ENCODE data around the gene ZPBP.

Gene ZPBP

DNA sequence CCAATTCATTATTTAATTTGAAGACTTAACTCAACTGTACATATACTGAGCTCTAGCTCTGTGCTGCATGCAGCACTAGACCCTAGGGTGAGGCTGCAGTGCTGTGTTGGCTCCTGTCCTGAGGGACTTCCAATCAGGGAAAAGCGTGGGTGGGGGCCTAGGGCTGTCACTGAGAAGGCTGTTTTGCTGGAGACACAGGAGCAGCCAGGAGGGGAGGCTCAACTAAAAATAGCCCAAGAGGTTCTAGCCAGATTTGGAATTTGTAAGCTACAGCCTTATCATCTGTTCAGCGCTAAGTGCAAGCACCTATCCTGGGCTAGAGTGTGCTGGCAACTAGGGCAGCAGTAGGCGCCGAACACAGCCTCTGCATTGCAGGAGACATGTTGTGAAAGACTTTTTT is 198.5 kb downstream of the ZPBP start:
- no peak overlapping the region for H3K4me2 ChIP-seq (ENCODE audit: insufficient read depth, low read length)
- ATAC-seq (ENCODE audit: insufficient read depth, low read depth) (no peak; the same call in 2 of the 3 replicates), DNase-seq (no peak)
- H3K36me3 ChIP-seq (ENCODE audit: insufficient read depth, low read length) = no peaks in the 10 kb centered on the region
- no peaks in the 10 kb centered on the region for H3K27me3 ChIP-seq (ENCODE audit: insufficient read depth, low read length, poor library complexity)
- H3K4me1 ChIP-seq (ENCODE audit: insufficient read depth, low read length) = no peaks in the 10 kb centered on the region
- no peak overlapping the region for H3K27ac ChIP-seq (ENCODE audit: low read length)
- H2AFZ ChIP-seq (ENCODE audit: low read depth, low read length) = no peak overlapping the region
- H3K9ac ChIP-seq (ENCODE audit: low read depth, low read length) = no peak overlapping the region
- H3K9me3 ChIP-seq (ENCODE audit: insufficient read depth, low read length, severe bottlenecking) = no peaks in the 10 kb centered on the region
- no peak for TF ChIP-seq EZH2 (IDR thresholded peaks at IDR 0.05; ENCODE audit: borderline replicate concordance, low read depth, low read length, severe bottlenecking)
- TF ChIP-seq, protein P1, sequence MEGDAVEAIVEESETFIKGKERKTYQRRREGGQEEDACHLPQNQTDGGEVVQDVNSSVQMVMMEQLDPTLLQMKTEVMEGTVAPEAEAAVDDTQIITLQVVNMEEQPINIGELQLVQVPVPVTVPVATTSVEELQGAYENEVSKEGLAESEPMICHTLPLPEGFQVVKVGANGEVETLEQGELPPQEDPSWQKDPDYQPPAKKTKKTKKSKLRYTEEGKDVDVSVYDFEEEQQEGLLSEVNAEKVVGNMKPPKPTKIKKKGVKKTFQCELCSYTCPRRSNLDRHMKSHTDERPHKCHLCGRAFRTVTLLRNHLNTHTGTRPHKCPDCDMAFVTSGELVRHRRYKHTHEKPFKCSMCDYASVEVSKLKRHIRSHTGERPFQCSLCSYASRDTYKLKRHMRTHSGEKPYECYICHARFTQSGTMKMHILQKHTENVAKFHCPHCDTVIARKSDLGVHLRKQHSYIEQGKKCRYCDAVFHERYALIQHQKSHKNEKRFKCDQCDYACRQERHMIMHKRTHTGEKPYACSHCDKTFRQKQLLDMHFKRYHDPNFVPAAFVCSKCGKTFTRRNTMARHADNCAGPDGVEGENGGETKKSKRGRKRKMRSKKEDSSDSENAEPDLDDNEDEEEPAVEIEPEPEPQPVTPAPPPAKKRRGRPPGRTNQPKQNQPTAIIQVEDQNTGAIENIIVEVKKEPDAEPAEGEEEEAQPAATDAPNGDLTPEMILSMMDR (IDR thresholded peaks at IDR 0.05; ENCODE audit: borderline replicate concordance, extremely low read depth, low read length, poor library complexity, severe bottlenecking) = no peak
- H4K20me1 ChIP-seq (ENCODE audit: insufficient read depth, low read length) = no peaks in the 10 kb centered on the region
- H3K79me2 ChIP-seq (ENCODE audit: insufficient read depth, low read length) = no peaks in the 10 kb centered on the region
- H3K4me3 ChIP-seq (ENCODE audit: low read depth in 1 of 2, low read length in 2 of 2) = no peak overlapping the region

DNA sequence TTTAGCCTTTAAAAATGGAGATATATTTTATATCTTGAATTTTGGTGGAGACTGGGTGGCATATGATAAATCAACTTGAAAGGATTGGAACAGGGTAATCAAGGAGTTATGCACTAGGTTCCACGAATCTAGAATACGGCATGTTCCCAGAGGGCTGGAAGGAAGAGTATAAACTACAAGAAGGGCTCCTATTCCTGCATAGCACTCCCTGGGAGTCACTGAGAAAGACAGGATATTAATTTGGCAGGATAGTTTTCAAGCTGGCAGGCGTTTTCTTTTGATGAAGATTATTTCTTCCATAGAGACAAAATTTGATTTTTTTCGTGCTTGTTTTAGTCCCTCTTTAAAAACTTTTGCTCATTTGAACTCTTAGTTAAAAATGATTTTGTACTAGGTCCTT is 199.9 kb downstream of the ZPBP start:
- ATAC-seq (ENCODE audit: insufficient read depth, low read depth) (no peak), DNase-seq (no peak)
- Histone ChIP-seq H3K4me1 (ENCODE audit: insufficient read depth, low read length) (no peaks in the 10 kb centered on the region), H3K36me3 (ENCODE audit: insufficient read depth, low read length) (no peaks in the 10 kb centered on the region), H3K27ac (ENCODE audit: low read length) (no peak overlapping the region), H3K4me2 (ENCODE audit: insufficient read depth, low read length) (no peak overlapping the region), H3K9ac (ENCODE audit: low read depth, low read length) (no peak overlapping the region), H4K20me1 (ENCODE audit: insufficient read depth, low read length) (no peaks in the 10 kb centered on the region), H3K79me2 (ENCODE audit: insufficient read depth, low read length) (no peaks in the 10 kb centered on the region), H2AFZ (ENCODE audit: low read depth, low read length) (no peak overlapping the region), H3K9me3 (ENCODE audit: insufficient read depth, low read length, severe bottlenecking) (no peaks in the 10 kb centered on the region), H3K27me3 (ENCODE audit: insufficient read depth, low read length, poor library complexity) (no peaks in the 10 kb centered on the region), H3K4me3 (ENCODE audit: low read depth in 1 of 2, low read length in 2 of 2) (no peak overlapping the region)
- TF ChIP-seq, protein P1 (IDR thresholded peaks at IDR 0.05; ENCODE audit: borderline replicate concordance, extremely low read depth, low read length, poor library complexity, severe bottlenecking) = no peak
- TF ChIP-seq EZH2 (IDR thresholded peaks at IDR 0.05; ENCODE audit: borderline replicate concordance, low read depth, low read length, severe bottlenecking) = no peak

DNA sequence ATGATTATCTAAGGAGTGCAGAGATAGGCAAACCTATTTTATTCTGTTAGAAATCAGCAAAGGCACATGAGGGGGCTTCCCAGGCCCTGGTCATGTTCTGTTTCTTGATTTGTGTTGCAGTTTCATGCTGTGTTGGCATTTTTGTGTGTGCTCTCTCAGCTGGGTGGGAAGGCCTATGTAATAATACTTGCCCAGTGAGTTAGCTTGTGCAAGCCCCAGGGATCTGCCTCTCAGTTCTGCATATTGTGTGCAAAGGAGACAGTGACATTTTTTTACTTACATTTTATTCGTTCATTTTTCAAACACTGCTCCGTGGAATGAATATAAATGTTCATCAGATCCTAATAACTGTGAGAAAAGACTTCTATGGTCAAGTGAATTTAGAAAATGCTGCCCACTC is 200.6 kb downstream of the ZPBP start:
- no peak for ATAC-seq (ENCODE audit: insufficient read depth, low read depth)

More for the DNA sequence above, 200.6 kb downstream of the ZPBP start:
- H3K27me3 ChIP-seq (ENCODE audit: insufficient read depth, low read length, poor library complexity) = no peaks in the 10 kb centered on the region
- H3K36me3 ChIP-seq (ENCODE audit: insufficient read depth, low read length) = no peaks in the 10 kb centered on the region
- no peak overlapping the region for H2AFZ ChIP-seq (ENCODE audit: low read depth, low read length)
- no peak overlapping the region for H3K4me3 ChIP-seq (ENCODE audit: low read depth in 1 of 2, low read length in 2 of 2)
- no peaks in the 10 kb centered on the region for H3K4me1 ChIP-seq (ENCODE audit: insufficient read depth, low read length)
- H3K4me2 ChIP-seq (ENCODE audit: insufficient read depth, low read length) = no peak overlapping the region
- H3K79me2 ChIP-seq (ENCODE audit: insufficient read depth, low read length) = no peaks in the 10 kb centered on the region
- no peak overlapping the region for H3K27ac ChIP-seq (ENCODE audit: low read length)
- H3K9me3 ChIP-seq (ENCODE audit: insufficient read depth, low read length, severe bottlenecking) = no peaks in the 10 kb centered on the region
- H3K9ac ChIP-seq (ENCODE audit: low read depth, low read length) = no peak overlapping the region
- no peak for DNase-seq
- H4K20me1 ChIP-seq (ENCODE audit: insufficient read depth, low read length) = no peaks in the 10 kb centered on the region
- TF ChIP-seq, protein P1 (IDR thresholded peaks at IDR 0.05; ENCODE audit: borderline replicate concordance, extremely low read depth, low read length, poor library complexity, severe bottlenecking) = no peak
- no peak for TF ChIP-seq EZH2 (IDR thresholded peaks at IDR 0.05; ENCODE audit: borderline replicate concordance, low read depth, low read length, severe bottlenecking)

Data from DND-41 (cell line).